HEK293T (cell line): ENCODE data around the gene CAPN3.

Experiments used
- ELF4 ChIP-seq: fragments of 450-650 bp; IDR thresholded peaks from 2 replicates; pipeline ENCODE4 v1.6.1; 2017; ENCODE audit warnings: antibody characterized with exemption
- FOXM1 ChIP-seq: fragments of 450-650 bp; IDR thresholded peaks from 2 replicates; pipeline ENCODE4 v1.6.1; 2017; ENCODE audit warnings: mild to moderate bottlenecking, borderline replicate concordance
- HDGF ChIP-seq: fragments of 450-650 bp; IDR thresholded peaks from 2 replicates; pipeline ENCODE4 v1.6.1; 2017; ENCODE audit warnings: antibody characterized with exemption, borderline replicate concordance
- LEF1 ChIP-seq: fragments of 450-650 bp; IDR thresholded peaks from 2 replicates; pipeline ENCODE4 v1.6.1; 2017; ENCODE audit warnings: mild to moderate bottlenecking, borderline replicate concordance
- NFRKB ChIP-seq: fragments of 450-650 bp; IDR thresholded peaks from 2 replicates; pipeline ENCODE4 v1.6.1; 2016; ENCODE audit warnings: mild to moderate bottlenecking, moderate library complexity
- PKNOX1 ChIP-seq: fragments of 450-650 bp; IDR thresholded peaks from 2 replicates; pipeline ENCODE4 v1.6.1; 2016
- SP1 ChIP-seq: fragments of 450-650 bp; IDR thresholded peaks from 2 replicates; pipeline ENCODE4 v1.6.1; 2017

- TF ChIP-seq FOXM1 = no peak
- no peak for TF ChIP-seq NFRKB
- TF ChIP-seq ELF4 = no peak
- TF ChIP-seq HDGF = no peak
- no peak for TF ChIP-seq PKNOX1
- TF ChIP-seq SP1 = no peak
- TF ChIP-seq LEF1 = no peak
Observed at GRCh38 chr15:42419369-42419768, 60.1 kb downstream of the CAPN3 start.
